ENCODE results near the gene NUBPL.

GRCh38 chr14:31690056-31690455, 128.9 kb downstream of the NUBPL start:
- TF ChIP-seq, protein P1, sequence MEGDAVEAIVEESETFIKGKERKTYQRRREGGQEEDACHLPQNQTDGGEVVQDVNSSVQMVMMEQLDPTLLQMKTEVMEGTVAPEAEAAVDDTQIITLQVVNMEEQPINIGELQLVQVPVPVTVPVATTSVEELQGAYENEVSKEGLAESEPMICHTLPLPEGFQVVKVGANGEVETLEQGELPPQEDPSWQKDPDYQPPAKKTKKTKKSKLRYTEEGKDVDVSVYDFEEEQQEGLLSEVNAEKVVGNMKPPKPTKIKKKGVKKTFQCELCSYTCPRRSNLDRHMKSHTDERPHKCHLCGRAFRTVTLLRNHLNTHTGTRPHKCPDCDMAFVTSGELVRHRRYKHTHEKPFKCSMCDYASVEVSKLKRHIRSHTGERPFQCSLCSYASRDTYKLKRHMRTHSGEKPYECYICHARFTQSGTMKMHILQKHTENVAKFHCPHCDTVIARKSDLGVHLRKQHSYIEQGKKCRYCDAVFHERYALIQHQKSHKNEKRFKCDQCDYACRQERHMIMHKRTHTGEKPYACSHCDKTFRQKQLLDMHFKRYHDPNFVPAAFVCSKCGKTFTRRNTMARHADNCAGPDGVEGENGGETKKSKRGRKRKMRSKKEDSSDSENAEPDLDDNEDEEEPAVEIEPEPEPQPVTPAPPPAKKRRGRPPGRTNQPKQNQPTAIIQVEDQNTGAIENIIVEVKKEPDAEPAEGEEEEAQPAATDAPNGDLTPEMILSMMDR (conservative IDR thresholded peaks at IDR 0.05; ENCODE audit: low read length): no peak
- no peak for TF ChIP-seq EZH2phosphoT487 (IDR thresholded peaks at IDR 0.05; ENCODE audit: borderline replicate concordance, low read depth, low read length)
